GM21717 (cell line): ENCODE data around the gene CCDC91.
"Not testable (repeated sequence)": the region's sequence is repeated elsewhere in the genome, so short reads cannot be mapped to it uniquely, and the experiment has no call there.

Experiments used
- ATAC-seq: cut with Tn5 transposase; IDR thresholded peaks from one replicate; pipeline ENCODE4 v1.9.1; 2021; ENCODE audit warnings: mild to moderate bottlenecking, moderate library complexity; ENCODE audit not compliant: unreplicated experiment

Gene CCDC91

GRCh38 chr12:28180786-28181185 is 9.5 kb upstream of the CCDC91 start:
- no peak for ATAC-seq

GRCh38 chr12:28184375-28184774 is 5.9 kb upstream of the CCDC91 start:
- no peak for ATAC-seq

- no peak for ATAC-seq
Measured at GRCh38 chr12:28186500-28186899, 3.8 kb upstream of the CCDC91 start.

DNA sequence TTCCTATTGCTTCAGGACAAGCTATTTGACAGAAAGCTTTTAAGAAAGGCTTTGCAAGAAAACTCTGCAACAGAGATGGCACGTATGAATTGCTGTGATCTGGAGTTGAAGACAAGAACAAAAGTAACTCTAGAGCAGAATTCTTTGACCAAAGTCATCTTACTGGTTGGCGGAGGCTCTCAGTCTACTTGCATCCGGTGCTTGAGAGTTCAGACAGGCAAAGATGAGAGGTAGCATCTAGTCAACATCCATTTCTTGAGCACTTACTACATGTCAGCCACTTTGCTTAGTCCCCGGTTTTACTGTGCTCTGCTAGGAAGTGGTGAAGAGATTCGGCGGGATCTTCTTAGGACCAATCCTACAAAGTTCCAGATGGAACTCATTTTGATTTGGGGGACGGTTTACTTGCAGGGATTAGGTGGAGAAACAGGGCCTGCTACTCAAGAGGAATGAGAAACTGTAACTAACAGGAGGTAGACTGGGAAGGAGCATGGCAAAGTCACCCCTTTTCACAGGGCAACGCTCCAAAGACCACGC is 404 bp upstream of the CCDC91 start:
- no peak for ATAC-seq

DNA sequence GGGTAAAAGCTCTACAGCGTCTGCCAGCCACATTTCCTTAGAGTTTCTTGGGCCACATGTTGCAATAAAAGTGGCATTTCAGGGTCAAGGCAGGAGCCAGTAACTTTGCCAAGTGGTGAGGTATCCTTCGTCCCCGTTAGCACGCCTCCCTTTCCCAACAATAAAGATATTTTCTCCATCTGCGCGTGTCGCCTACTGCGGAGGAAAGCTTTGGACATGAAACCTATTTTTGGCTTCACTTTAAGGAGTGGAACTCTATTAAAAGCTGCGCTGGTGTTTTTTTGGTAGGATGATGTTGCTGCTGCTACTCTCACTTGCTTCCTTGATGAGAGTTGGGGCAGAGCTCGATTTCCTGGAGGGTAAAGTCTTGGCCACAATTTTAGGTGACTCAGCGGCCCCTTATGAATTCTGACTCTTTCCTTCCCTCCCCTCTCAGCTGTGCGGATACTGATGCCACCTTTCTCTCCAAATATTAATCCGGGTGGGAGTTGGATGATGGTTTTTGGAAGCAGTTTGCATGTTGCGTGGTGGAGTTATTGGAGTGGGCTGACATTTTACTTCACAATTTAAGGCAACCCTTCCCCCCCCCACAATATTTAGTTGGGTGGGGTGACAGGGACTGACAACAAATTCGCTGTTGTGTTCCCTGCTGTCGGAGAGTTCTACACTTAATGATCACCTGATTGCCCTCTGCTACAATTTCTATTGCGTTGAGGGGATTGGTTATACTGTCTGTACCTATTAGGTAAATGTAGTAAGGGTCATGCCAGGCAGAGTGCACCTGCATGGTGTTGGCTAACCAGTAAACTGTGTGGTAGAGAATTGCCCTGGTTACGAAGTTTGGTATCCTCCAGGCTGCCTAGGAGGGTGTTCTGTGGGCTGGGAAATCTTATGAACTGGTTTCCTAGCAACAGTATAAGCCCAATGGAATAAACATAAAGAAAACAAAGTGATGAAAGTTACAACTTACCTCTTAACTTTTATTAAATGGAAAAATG is 1.1 kb downstream of the CCDC91 start:
- ATAC-seq = peak; percentile 19

- ATAC-seq = no peak
Measured at GRCh38 chr12:28192125-28192524, 1.9 kb downstream of the CCDC91 start.

DNA sequence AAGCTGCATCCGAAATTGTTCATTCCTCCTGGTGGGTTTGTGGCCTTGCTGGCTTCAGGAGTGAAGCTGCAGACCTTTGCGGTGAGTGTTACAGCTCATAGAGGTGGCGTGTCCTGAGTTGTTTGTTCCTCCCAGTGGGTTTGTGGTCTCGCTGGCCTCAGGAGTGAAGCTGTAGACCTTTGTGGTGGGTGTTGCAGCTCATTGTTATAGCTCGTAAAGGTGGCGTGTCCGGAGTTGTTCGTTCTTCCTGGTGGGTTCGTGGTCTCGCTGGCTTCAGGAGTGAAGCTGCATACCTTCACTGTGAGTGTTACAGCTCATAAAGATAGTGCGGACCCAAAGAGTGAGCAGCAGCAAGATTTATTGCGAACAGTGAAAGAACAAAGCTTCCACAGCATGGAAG is 4.4 kb downstream of the CCDC91 start:
- not testable (repeated sequence) for ATAC-seq

- not testable (repeated sequence) for ATAC-seq
Measured at GRCh38 chr12:28201136-28201535, 10.9 kb downstream of the CCDC91 start.

- ATAC-seq = no peak
Measured at GRCh38 chr12:28202374-28203130, 12.3 kb downstream of the CCDC91 start.

- no peak for ATAC-seq
Measured at GRCh38 chr12:28209782-28210181, 19.5 kb downstream of the CCDC91 start.

GRCh38 chr12:28212182-28212581 is 21.9 kb downstream of the CCDC91 start:
- no peak for ATAC-seq

- ATAC-seq = no peak
Measured at GRCh38 chr12:28215021-28215420, 24.8 kb downstream of the CCDC91 start.

GRCh38 chr12:28216016-28216415 is 25.8 kb downstream of the CCDC91 start:
- ATAC-seq = no peak

DNA sequence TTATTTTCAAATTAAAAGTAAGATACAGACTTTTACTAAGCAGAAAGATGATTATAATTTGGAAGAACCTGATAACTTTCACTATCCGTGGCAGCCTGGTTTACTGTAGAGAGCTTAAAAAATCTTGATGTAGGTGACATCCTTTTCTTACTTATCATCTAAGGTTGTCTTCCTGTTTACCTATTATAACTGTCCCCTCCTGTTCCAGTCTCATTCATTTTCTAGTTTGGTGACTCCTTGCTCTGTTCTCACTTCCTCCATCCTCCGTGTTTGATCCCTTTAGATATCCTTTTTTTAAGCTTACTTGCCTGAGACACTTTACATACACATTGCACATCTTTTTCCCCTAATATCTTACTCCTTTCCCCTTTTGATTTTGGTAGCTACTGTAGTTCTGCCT is 27.5 kb downstream of the CCDC91 start:
- no peak for ATAC-seq

GRCh38 chr12:28218875-28219274 is 28.6 kb downstream of the CCDC91 start:
- no peak for ATAC-seq

DNA sequence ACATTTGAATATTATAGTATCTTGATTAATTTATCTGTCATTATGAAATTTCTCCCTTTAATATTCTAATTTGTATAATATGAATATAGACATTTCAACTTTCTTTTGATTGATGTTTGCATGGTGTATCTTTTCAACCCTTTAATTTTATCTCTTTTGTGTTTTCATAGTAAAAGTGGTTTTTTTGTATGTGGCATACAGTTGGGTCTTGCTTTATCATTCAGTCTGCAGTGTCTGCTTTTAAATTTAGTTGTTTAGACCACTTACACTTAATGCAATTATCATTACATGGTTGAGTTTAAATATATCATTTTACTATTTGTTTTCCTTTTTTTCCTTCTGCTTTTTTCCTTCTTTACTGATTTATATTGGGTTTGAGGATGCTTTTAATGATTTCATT is 29.6 kb downstream of the CCDC91 start:
- no peak for ATAC-seq

GRCh38 chr12:28222081-28222700 is 31.9 kb downstream of the CCDC91 start:
- no peak for ATAC-seq

DNA sequence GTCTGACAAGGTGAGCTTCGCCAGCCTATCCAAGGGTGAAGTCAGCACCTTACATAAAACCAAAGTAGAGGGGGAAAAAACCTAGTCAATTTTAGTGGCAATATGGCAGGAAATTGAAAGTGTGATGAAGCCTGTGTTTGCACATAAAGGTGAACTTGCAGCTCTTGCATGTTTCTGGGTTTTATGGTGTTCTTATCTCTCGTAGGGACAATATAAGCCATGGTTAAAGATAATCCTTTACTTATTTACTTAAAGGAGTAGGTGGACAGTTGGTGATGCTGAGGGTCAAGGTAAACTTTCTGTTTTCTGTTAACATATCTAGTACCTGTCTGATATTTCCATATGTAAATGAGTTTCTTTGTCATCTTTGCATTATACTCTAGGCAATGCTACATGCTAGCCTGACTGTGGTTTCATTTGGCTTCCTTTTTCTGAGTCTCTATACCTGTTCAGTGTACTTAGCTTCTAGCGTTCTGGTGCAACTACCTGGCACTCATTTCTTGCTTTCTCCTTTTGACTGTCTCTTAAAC is 32.8 kb downstream of the CCDC91 start:
- ATAC-seq = peak; percentile 91

- no peak for ATAC-seq
Measured at GRCh38 chr12:28223858-28224257, 33.6 kb downstream of the CCDC91 start.

DNA sequence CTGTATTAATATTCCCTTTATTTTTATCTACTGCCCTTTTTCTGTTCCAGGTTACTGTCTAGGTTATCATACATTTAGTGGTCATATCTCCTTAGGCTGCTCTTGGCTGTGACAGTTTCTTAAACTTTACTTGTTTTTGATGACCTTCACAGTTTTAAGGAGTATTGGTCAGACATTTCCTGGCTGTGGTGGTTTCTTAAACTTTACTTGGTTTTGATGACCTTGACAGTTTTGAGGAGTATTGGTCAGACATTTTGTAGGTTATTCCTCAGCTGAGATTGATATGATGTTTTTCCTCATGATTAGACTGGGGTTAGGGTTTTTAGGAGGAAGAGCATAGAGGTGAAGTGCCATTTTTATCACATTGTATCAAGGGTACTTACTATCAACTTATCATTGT is 36.4 kb downstream of the CCDC91 start:
- no peak for ATAC-seq

GRCh38 chr12:28227251-28227650 is 37.0 kb downstream of the CCDC91 start:
- no peak for ATAC-seq
